Fibroblast of the aortic adventitia (primary cell): Measurements from ENCODE around the gene MAN1C1. TPM values are rescaled to one million over a fixed set of nuclear protein-coding genes. Genes with fewer than 3 reads are reported as not detected.

Source experiments
- DNase-seq: peaks from one replicate; pipeline ENCODE4 v3.0.0-alpha.2; 2010; ENCODE audit warnings: low read depth
- H3K4me3 ChIP-seq: 2 replicates; pipeline ENCODE4 v1.5.1; 2011; ENCODE audit warnings: low read depth, mild to moderate bottlenecking, control low read depth, low read length, moderate library complexity
- CTCF ChIP-seq: IDR thresholded peaks from 2 replicates; pipeline ENCODE4 v1.5.1; 2011; ENCODE audit warnings: mild to moderate bottlenecking, low read length, control low read depth, inconsistent platforms; ENCODE audit not compliant: insufficient read depth
- total RNA-seq: library from RNA; depleted of rRNA; stranded (reverse); fragments of >200 nt; gene quantifications from 2 replicates; pipeline ENCODE4 v1.2.3, GENCODE V29; 2012; ENCODE audit warnings: low replicate concordance

MAN1C1 gene
- total RNA-seq, 1 donor: 6.6 TPM

GRCh38 chr1:25651036-25651640 lies 34.5 kb downstream of the MAN1C1 start:
- TF ChIP-seq CTCF: no peak
- H3K4me3 ChIP-seq: no peak overlapping the region
- DNase-seq: no peak

DNA sequence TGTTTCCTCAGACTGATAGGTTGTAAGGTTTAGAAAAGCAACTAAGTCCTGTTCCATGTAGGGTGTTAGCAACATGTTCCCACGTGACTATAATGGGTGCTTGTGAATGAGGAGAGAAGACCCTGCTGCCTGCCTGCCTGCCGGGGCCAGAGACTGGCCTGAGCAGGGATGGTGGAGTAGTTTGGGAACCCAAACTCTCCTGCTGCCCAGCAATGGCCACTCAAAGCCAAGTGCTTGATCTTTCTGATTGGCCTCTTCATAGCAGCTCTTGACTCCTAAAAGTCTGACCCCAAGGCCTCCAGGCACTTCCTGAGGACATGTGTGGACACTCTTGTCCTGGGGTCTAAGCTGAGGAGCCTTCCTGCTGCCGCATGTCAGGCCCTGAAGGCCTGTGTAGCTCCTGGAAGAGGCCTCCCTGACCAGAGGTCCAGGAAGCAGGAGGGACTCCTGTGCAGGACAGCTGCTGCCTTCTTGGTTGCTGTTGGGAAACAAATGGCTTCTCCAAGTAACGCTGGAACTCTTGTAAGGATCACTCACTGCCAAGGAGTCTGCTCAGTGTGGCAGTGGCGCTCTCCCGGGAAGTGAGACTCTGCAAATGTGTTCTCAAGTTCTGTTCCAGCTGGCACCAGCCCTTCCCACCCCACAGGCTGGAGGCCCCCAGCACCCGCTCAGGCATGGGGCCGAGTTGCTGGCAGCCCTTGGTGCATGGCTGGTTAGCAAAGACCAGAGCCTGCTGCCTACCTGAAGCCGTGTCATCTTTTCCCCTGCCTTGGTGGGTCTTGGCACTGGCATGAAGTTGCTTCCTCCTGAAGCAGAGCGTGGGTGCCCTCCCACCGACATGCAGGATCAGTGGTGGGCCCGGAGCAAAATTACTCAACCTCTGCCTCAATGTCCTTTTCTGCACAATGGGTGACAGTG lies 35.5 kb downstream of the MAN1C1 start:
- TF ChIP-seq CTCF: no peak
- H3K4me3 ChIP-seq: no peak overlapping the region
- DNase-seq: no peak

DNA sequence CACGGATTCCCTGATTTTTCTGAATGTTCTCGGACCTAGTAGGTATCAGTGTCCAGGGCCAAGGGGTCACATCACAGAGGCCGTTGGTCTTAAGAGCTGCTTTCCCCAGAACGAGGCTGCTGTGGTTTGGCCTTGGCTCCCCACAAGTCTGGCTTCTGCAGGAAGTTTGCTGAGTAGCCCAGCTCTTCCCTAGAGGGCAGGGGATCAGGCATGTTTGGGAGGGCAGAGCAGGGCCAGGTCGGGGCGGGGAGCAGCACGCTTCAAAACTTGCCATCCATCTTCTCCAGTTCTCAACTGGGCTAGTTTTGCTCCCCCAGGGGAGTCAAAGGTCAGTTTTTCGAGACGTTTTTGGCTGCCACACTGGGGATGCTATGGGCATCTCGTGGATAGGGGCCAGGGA lies 37.0 kb downstream of the MAN1C1 start:
- no peak overlapping the region for H3K4me3 ChIP-seq
- DNase-seq: no peak
- TF ChIP-seq CTCF: no peak

GRCh38 chr1:25654109-25654660 lies 37.6 kb downstream of the MAN1C1 start:
- H3K4me3 ChIP-seq: no peak overlapping the region
- TF ChIP-seq CTCF: no peak
- no peak for DNase-seq

DNA sequence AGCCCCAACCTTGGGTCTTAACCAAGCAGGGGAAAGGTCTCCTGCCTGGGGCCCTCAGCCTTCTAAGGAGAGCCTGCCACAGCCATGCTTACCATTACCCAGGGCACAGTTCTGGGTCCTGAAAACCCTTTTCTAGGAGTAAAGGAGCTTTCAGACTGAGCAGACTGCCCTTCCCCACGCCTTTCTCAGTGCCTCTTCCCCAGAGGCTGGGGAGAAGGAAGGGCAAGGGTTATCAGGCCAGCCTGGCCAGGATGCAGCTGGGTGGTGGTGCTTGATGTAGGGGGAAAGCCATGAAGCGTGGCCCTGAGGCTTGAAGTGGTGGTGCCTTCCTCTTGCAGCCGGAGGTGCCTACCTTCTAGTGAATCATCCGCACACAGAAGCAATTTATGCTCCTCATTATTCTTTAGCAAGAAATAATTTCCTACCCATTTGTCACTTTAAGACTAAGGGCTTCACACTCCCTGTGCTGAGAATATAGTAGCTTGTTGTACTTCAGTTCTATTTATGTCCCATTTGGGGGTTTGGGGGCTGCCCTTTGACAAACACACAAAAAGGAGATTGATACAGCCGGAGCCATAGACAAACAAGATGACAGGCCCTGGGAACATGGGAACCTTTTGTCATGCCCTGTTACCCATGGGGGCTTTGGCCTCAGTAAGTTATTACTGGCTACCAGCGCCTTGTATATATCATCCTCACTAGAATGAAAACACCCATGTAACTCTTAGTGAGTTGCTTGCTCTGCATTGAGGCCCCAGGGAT lies 40.7 kb downstream of the MAN1C1 start:
- no peak overlapping the region for H3K4me3 ChIP-seq
- no peak for DNase-seq
- no peak for TF ChIP-seq CTCF

- no peak for TF ChIP-seq CTCF
- no peak for DNase-seq
- no peak overlapping the region for H3K4me3 ChIP-seq
Measured at GRCh38 chr1:25657883-25658760, 41.5 kb downstream of the MAN1C1 start.
